Measurements from ENCODE around the gene IL23R. TPM values are rescaled to one million over a fixed set of nuclear protein-coding genes. Genes with fewer than 3 reads are reported as not detected.

IL23R gene
- polyA plus RNA-seq (ENCODE audit: low read depth in 6 of 6) = not detected

- no peak for DNase-seq
- no peak within 1 kb of the TSS for H3K4me3 Mint-ChIP-seq
- H3K36me3 Mint-ChIP-seq = peaks cover 0 to 5% of the 10 kb centered on the region in 2 donors
- ATAC-seq (ENCODE audit: low read depth in 2 of 2) = no peak
- peaks cover 0 to 4% (median 0%) of the 10 kb centered on the region in 3 donors for H3K27me3 Mint-ChIP-seq
- H3K9me3 Mint-ChIP-seq = peaks cover 0 to 10% (median 0%) of the 10 kb centered on the region in 7 donors
- H3K4me1 Mint-ChIP-seq = no peaks in the 10 kb centered on the region
- no peak within 1 kb of the TSS for H3K27ac Mint-ChIP-seq
These were observed at the start of gene IL23R for GRCh38 chr1:67166196-67166595. TSS of gene IL23R (plus strand) at chr1:67166454. CDS start at chr1:67168121, 1,667 bp downstream.

- Mint-ChIP-seq H3K4me3 (no peak overlapping the region), H3K36me3 (peaks cover 6 to 7% of the 10 kb centered on the region in 2 donors), H3K27me3 (peaks cover 0 to 4% (median 0%) of the 10 kb centered on the region in 3 donors), H3K9me3 (peaks cover 3 to 16% (median 10%) of the 10 kb centered on the region in 7 donors), H3K4me1 (peaks cover 0 to 5% (median 3%) of the 10 kb centered on the region in 3 donors), H3K27ac (no peak overlapping the region)
- ATAC-seq (ENCODE audit: low read depth in 2 of 2) = no peak
- DNase-seq = no peak
These were observed 48.1 kb upstream of the IL23R start for GRCh38 chr1:67118191-67118590.

GRCh38 chr1:67118646-67119045 lies 47.6 kb upstream of the IL23R start:
- peaks cover 3 to 16% (median 8%) of the 10 kb centered on the region in 7 donors for H3K9me3 Mint-ChIP-seq
- peaks cover 6 to 7% of the 10 kb centered on the region in 2 donors for H3K36me3 Mint-ChIP-seq
- ATAC-seq (ENCODE audit: low read depth in 2 of 2) (no peak), DNase-seq (no peak)
- no peak overlapping the region for H3K4me3 Mint-ChIP-seq
- peaks cover 0 to under 1% (median 0%) of the 10 kb centered on the region in 3 donors for H3K4me1 Mint-ChIP-seq
- H3K27ac Mint-ChIP-seq = no peak overlapping the region
- H3K27me3 Mint-ChIP-seq = peaks cover 0 to 4% (median 0%) of the 10 kb centered on the region in 3 donors

GRCh38 chr1:67120855-67121619 lies 45.2 kb upstream of the IL23R start:
- H3K4me1 Mint-ChIP-seq = no peaks in the 10 kb centered on the region
- H3K27ac Mint-ChIP-seq = peak overlapping the region in 1 of 6 donors; percentile 77
- DNase-seq (no peak), ATAC-seq (ENCODE audit: low read depth in 2 of 2) (no peak)
- H3K9me3 Mint-ChIP-seq = peaks cover 0 to 6% (median 0%) of the 10 kb centered on the region in 7 donors
- peaks cover 0 to 4% (median 0%) of the 10 kb centered on the region in 3 donors for H3K27me3 Mint-ChIP-seq
- no peaks in the 10 kb centered on the region for H3K36me3 Mint-ChIP-seq
- H3K4me3 Mint-ChIP-seq = no peak overlapping the region

GRCh38 chr1:67124455-67124854 lies 41.8 kb upstream of the IL23R start:
- Mint-ChIP-seq H3K4me1 (no peaks in the 10 kb centered on the region), H3K4me3 (no peak overlapping the region), H3K27me3 (no peaks in the 10 kb centered on the region), H3K27ac (peak overlapping the region in 1 of 6 donors; percentile 53), H3K9me3 (peaks cover 0 to 6% (median 0%) of the 10 kb centered on the region in 7 donors), H3K36me3 (no peaks in the 10 kb centered on the region)
- DNase-seq (no peak), ATAC-seq (ENCODE audit: low read depth in 2 of 2) (no peak)

- DNase-seq (no peak), ATAC-seq (ENCODE audit: low read depth in 2 of 2) (no peak)
- no peaks in the 10 kb centered on the region for H3K36me3 Mint-ChIP-seq
- no peak overlapping the region for H3K4me3 Mint-ChIP-seq
- no peaks in the 10 kb centered on the region for H3K27me3 Mint-ChIP-seq
- peak overlapping the region in 2 of 6 donors; percentile 5 to 75 for H3K27ac Mint-ChIP-seq
- H3K9me3 Mint-ChIP-seq = no peaks in the 10 kb centered on the region
- H3K4me1 Mint-ChIP-seq = no peaks in the 10 kb centered on the region
These were observed 40.0 kb upstream of the IL23R start for GRCh38 chr1:67126111-67126746.

GRCh38 chr1:67126974-67127373 lies 39.3 kb upstream of the IL23R start:
- H3K27ac Mint-ChIP-seq = no peak overlapping the region

GRCh38 chr1:67130673-67131072 lies 35.6 kb upstream of the IL23R start:
- Mint-ChIP-seq H3K4me1 (peaks cover 5 to 10% (median 6%) of the 10 kb centered on the region in 3 donors), H3K9me3 (no peaks in the 10 kb centered on the region), H3K27me3 (peaks cover 0 to 8% (median 4%) of the 10 kb centered on the region in 3 donors), H3K27ac (no peak overlapping the region), H3K36me3 (no peaks in the 10 kb centered on the region), H3K4me3 (no peak overlapping the region)
- DNase-seq = no peak
- no peak for ATAC-seq (ENCODE audit: low read depth in 2 of 2)

More at GRCh38 chr1:67126974-67127373, 39.3 kb upstream of the IL23R start:
- no peaks in the 10 kb centered on the region for H3K27me3 Mint-ChIP-seq
- H3K4me1 Mint-ChIP-seq = no peaks in the 10 kb centered on the region
- H3K4me3 Mint-ChIP-seq = no peak overlapping the region
- DNase-seq (no peak), ATAC-seq (ENCODE audit: low read depth in 2 of 2) (no peak)
- no peaks in the 10 kb centered on the region for H3K36me3 Mint-ChIP-seq
- no peaks in the 10 kb centered on the region for H3K9me3 Mint-ChIP-seq

GRCh38 chr1:67133177-67133576 lies 33.1 kb upstream of the IL23R start:
- no peaks in the 10 kb centered on the region for H3K9me3 Mint-ChIP-seq
- no peak overlapping the region for H3K27ac Mint-ChIP-seq
- peaks cover 5 to 10% (median 6%) of the 10 kb centered on the region in 3 donors for H3K4me1 Mint-ChIP-seq
- H3K36me3 Mint-ChIP-seq = no peaks in the 10 kb centered on the region
- no peak for DNase-seq
- peaks cover 0 to 8% (median 8%) of the 10 kb centered on the region in 3 donors for H3K27me3 Mint-ChIP-seq
- ATAC-seq (ENCODE audit: low read depth in 2 of 2) = no peak
- H3K4me3 Mint-ChIP-seq = no peak overlapping the region

- H3K27me3 Mint-ChIP-seq = peaks cover 0 to 8% (median 8%) of the 10 kb centered on the region in 3 donors
- no peak for DNase-seq
These were observed 31.6 kb upstream of the IL23R start, which contains the start of gene C1orf141 for GRCh38 chr1:67134695-67135094. TSS of gene C1orf141 (minus strand) at chr1:67134970. CDS start at chr1:67127240, 7,730 bp downstream.

GRCh38 chr1:67135354-67135753 lies 30.9 kb upstream of the IL23R start:
- H3K4me3 Mint-ChIP-seq = peak overlapping the region in 2 of 8 donors; percentile 74 to 91

More at GRCh38 chr1:67134695-67135094, 31.6 kb upstream of the IL23R start, which contains the start of gene C1orf141:
- no peak within 1 kb of the TSS for H3K27ac Mint-ChIP-seq
- H3K9me3 Mint-ChIP-seq = no peaks in the 10 kb centered on the region
- H3K4me3 Mint-ChIP-seq = peak within 1 kb of the TSS; percentile 13 to 94 (median 83)
- H3K36me3 Mint-ChIP-seq = no peaks in the 10 kb centered on the region
- peak; percentile 43 to 69 for ATAC-seq (ENCODE audit: low read depth in 2 of 2)
- peaks cover 5 to 10% (median 6%) of the 10 kb centered on the region in 3 donors for H3K4me1 Mint-ChIP-seq

GRCh38 chr1:67137307-67137753 lies 28.9 kb upstream of the IL23R start:
- no peak overlapping the region for H3K27ac Mint-ChIP-seq
- DNase-seq (no peak), ATAC-seq (ENCODE audit: low read depth in 2 of 2) (no peak)
- H3K4me1 Mint-ChIP-seq = peaks cover 5 to 10% (median 6%) of the 10 kb centered on the region in 3 donors
- H3K4me3 Mint-ChIP-seq = no peak overlapping the region
- no peaks in the 10 kb centered on the region for H3K36me3 Mint-ChIP-seq
- H3K27me3 Mint-ChIP-seq = peaks cover 0 to 8% (median 8%) of the 10 kb centered on the region in 3 donors
- H3K9me3 Mint-ChIP-seq = no peaks in the 10 kb centered on the region

More at GRCh38 chr1:67135354-67135753, 30.9 kb upstream of the IL23R start:
- H3K36me3 Mint-ChIP-seq = no peaks in the 10 kb centered on the region
- no peak overlapping the region for H3K27ac Mint-ChIP-seq
- DNase-seq = no peak
- peaks cover 5 to 10% (median 6%) of the 10 kb centered on the region in 3 donors for H3K4me1 Mint-ChIP-seq
- ATAC-seq (ENCODE audit: low read depth in 2 of 2) = no peak
- H3K9me3 Mint-ChIP-seq = no peaks in the 10 kb centered on the region
- peaks cover 0 to 8% (median 8%) of the 10 kb centered on the region in 3 donors for H3K27me3 Mint-ChIP-seq

- H3K4me3 Mint-ChIP-seq = no peak overlapping the region
- H3K9me3 Mint-ChIP-seq = no peaks in the 10 kb centered on the region
- peaks cover 0 to 8% (median 4%) of the 10 kb centered on the region in 3 donors for H3K27me3 Mint-ChIP-seq
- DNase-seq (no peak), ATAC-seq (ENCODE audit: low read depth in 2 of 2) (no peak)
- no peaks in the 10 kb centered on the region for H3K36me3 Mint-ChIP-seq
- H3K27ac Mint-ChIP-seq = peak overlapping the region in 1 of 6 donors; percentile 8
- H3K4me1 Mint-ChIP-seq = peaks cover 5 to 10% (median 6%) of the 10 kb centered on the region in 3 donors
These were observed 27.3 kb upstream of the IL23R start for GRCh38 chr1:67138813-67139499.
